HL-60/S4 treated with retinoic acid at 250 ng/mL for 4 days and 3 days (cell line): ENCODE results near the gene PAPSS2.
"Not testable (repeated sequence)": the region's sequence is repeated elsewhere in the genome, so short reads cannot be mapped to it uniquely, and the experiment has no call there.

ENCODE experiments used
- in situ Hi-C: fragments of 300-500 bp; cut with MboI; formaldehyde crosslinking; loops from 2 replicates; pipeline ENCODE4 v1.7.0; 2022; ENCODE audit warnings: low sequenced_read_pairs

Gene PAPSS2

DNA sequence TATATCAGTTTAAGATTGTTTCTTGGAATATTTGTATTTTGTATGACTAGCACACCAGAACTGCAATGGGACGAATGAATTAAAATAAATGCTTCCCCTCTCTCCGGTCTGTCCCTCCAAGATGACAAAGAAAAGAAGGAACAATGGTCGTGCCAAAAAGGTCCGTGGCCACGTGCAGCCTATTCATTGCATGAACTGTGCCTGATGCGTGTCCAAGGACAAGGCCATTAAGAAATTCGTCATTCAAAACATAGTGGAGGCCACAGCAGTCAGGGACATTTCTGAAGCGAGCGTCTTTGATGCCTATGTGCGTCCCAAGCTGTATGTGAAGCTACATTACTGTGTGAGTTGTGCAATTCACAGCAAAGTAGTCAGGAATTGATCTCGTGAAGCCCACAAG, 17.2 kb upstream of the PAPSS2 start:
- in situ Hi-C loops: no loop called here

DNA sequence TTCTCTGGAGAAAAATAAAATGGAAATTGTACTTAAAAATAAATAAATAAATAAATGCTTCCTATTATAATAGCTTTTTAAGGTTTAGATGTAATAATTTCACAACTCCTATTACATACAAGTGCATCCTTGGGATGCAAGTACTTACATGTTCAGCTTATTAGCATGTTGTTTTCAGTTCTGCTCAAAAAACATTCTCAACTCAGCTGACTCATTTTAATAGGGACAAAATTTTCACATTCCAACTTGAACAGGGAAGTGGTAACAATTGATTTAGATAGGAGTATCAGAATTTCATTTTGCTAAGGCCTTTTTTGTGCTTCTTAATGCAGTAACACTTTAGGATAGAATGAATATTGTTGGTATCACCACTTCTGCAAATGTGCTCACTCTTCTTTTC, 16.7 kb upstream of the PAPSS2 start:
- in situ Hi-C loops: no loop called here

DNA sequence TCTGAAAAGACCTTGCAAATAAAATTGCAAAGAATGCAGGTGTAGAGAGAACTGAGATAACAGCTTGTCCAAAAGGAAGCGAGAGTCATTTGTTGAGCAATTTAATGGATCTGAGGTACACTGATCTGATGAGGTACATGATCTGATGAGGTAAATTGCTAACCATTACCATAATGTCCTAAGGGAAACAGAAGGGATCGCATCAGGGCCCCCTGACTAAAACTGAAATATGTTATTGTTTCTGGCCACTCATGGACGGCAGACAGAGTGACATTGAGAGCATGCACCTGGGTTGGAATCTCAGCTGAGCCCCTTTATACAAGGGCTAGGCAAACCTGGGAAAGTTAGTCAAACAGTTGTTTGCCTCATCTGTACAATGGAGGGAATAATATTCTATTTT, 15.8 kb upstream of the PAPSS2 start:
- in situ Hi-C loops: no loop called here

DNA sequence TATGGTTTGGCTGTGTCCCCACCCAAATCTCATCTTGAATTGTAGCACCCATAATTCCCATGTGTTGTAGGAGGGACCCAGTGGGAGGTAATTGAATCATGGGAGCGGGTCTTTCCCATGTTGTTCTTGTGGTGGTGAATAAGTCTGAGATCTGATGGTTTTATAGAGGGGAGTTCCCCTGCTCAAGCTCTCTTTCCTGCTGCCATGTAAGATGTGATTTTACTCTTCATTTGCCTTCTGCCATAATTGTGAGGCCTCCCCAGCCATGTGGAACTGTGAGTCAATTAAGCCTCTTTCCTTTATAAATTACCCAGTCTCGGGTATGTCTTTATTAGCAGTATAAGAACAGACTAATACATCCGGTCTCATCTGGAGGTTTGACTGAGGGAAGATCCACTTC, 15.2 kb upstream of the PAPSS2 start:
- in situ Hi-C loops: not testable (repeated sequence)

DNA sequence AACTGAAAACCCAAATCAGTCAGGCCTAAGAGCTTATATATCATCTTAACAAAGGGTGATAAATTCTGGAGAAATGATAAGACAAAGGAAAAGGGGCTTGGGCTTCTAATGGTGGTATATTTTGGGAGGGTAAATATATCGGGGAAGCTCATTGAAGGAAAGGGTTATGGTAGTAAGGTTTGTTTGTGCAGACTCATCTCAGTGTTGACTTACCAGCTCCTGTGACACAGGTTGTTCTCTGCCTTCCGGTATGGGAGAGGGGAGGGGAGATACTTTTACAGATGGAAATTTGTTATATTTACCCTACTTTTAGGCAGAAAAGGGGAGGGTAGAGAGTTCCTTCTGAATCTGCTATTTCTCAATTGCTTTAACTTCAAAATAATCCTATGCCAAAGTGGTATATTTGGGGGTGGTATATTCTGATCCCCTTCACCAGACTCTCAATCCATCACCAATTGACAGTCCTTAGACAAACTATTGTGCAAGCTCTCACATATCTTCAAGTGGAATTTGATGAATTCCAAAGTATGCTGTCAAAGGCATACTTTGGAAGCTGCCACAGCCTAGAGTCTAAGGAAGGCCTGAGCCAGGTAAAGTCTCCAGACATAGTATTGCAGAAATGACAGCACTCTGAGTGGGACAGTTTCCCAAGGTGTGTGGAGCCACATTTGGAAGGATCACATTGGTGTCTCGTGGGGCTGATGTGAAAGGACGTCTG, 13.3 kb upstream of the PAPSS2 start:
- in situ Hi-C loops: no loop called here

DNA sequence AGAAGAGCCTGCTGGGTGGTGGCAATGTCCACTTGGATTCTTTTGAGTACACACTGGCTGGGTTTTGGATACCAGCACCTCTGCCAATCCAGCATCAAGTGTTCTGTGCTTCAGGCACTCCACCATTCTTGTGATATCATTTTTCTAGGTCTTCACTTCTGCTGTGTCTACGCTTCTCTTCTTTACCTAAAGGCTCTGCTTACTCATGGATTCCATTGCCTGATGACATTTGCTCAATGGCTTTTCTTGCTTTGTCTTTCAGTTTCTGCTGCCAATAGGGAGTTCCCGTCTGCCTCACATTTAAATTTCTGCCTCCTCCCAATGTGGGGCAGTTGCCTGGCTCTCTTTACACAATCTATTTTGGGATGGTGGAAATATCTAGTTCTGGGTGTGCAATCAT, 12.7 kb upstream of the PAPSS2 start:
- in situ Hi-C loops: no loop called here

DNA sequence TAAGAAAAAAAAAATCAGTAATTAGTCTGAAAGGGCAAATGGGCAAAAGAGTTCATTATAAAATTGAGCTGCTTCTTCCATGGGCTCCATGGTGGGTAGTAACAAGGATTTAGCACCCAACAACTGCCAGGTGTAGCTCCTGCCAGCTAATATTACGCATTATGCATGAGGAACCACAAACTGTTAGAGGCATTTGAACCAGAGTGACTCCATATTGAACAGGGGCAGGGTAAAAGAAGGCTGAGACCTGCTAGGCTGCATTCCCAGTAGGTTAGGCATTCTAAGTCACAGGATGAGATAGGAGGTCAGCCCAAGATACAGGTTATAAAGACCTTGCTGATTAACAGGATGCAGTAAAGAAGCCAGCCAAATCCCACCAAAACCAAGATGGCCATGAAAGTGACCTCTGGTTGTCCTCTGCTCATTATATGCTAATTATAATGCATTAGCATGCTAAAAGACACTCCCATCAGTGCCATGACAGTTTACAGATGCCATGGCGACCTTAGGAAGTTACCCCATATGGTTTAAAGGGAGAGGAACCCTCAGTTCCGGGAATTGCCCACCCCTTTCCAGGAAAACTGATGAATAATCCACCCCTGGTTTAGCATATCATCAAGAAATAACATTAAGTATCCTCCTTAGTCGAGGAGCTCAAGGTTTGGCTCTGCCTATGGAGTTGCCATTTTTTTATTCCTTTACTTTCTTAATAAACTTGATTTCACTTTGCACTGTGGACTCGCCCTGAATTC, 8.7 kb upstream of the PAPSS2 start:
- in situ Hi-C loops: no loop called here

DNA sequence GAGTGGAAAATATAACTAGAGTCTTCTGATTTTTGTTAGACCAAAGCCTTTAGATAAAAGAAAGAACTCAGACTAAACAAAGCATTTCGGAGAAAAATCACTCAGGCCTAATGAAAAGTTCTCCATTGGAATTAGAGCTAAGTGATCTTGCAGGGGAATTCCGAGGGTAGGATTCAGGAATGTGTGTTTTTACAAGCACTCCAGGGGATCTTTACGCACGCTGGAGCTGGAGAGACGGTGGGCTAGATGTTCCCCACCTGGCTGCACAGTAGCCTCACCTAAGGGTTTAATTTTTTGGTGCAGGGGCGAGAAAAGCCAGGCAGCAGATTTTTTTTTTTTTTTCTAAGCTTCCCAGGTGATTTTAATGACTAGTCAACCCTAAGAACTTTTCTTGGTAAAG, 7.9 kb upstream of the PAPSS2 start:
- in situ Hi-C loops: no loop called here

DNA sequence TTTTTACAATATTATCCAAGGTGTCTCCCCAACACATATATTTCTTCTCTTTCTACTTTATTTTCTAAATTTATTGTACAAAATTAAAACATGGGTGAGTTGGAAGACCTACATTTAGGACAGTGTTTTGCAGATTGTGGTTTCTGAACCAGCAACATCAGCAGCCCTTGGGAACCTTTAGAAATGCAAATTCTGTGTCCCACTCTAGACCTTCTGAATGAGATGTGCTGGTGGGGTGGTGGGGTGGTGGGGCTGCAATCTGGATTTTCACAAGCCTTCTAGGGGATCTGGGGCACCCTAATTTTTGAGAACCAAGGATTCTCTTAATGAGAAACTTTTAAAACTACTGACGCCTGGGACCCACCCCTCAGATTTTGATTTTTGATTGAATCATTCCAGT, 7.4 kb upstream of the PAPSS2 start:
- in situ Hi-C loops: no loop called here

DNA sequence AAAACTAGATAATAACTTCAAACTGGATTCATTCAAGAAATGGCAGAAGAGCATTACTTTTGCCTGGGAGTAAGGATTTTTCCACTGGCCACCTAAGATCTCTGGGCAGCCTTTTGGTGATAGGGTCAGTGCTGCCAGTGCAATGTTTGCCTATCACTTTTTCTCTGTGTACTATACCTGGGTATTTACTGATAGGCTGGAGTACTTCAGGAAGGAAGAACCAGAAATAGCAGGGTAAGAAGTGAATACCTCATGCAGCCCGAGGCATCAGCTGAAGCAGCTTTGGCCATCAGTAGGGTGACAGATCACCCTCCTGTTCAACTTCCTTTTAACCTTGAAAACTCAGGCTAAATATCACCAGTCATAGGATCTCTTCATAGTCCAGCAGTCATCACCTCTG, 5.5 kb upstream of the PAPSS2 start:
- in situ Hi-C loops: no loop called here

DNA sequence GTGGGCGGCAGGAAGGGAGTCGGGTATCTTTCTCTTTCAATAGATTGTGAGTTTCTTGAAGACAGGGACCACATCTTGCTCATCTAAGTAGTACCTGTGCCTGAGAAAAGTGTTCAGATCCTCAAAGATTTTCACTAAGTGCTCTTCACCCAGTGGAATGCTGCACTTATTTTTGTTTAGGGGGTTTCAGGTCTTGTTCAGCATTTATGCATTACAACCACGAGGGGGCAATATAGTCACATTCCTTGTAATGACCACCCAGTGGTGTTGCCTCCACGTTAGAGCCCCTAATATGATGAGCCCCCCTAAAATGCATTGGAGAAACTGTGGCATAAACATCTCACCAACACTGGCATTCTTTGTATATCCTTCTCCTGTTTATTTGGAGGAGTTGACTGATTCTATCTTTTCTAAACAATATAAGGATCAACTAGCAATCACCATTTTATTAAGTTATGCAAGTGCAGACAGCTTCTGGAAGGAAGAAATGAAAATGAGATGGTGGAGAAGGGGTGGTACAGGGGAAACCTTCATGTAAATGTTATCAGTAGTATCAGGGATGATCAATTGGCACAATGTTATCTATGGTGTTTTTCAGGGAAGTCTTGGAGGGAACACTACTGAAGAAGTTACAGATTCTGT, 3.1 kb upstream of the PAPSS2 start:
- in situ Hi-C loops: no loop called here

DNA sequence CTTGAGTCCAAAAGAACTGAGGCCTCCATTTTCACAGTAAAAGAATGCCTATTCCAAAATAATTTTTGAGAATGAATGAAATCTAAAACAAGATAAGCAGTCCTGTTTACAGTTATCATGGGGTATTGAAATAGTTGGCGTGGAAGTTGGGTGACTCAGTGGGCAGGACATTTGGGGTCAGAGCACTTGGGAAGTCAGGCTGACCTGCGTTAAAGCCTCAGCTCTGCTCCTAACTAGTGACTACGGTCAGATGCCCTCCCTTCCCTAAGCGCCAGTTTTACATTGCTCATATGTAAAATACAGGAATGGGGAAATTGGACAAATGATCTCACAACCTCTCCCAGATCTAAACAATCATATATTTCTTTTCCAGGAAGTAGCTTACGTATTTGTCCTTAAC, 2.3 kb upstream of the PAPSS2 start:
- in situ Hi-C loops: no loop called here

DNA sequence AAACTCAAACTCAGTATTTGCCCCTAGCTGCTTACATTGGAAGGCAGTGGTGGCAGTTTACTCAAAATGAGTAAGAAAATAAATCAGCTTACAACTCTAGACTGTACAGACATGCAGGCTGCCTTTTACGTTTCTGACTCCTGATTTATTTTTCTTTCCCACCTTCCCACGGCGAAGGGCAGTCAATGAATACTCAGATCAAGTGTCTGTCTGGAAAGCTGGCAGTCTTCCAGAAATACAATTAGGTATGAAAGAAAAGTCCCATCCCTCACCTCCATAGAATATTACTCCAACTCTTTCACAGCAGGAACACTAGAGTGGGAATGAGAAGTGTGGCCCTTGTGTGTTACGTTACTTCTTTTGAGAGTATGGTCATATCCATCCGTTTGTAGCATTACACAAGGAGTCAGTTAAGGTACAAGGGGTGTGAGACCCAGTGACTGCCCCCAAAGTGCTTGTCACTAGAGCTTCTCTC, 1.3 kb upstream of the PAPSS2 start:
- in situ Hi-C loops: no loop called here

DNA sequence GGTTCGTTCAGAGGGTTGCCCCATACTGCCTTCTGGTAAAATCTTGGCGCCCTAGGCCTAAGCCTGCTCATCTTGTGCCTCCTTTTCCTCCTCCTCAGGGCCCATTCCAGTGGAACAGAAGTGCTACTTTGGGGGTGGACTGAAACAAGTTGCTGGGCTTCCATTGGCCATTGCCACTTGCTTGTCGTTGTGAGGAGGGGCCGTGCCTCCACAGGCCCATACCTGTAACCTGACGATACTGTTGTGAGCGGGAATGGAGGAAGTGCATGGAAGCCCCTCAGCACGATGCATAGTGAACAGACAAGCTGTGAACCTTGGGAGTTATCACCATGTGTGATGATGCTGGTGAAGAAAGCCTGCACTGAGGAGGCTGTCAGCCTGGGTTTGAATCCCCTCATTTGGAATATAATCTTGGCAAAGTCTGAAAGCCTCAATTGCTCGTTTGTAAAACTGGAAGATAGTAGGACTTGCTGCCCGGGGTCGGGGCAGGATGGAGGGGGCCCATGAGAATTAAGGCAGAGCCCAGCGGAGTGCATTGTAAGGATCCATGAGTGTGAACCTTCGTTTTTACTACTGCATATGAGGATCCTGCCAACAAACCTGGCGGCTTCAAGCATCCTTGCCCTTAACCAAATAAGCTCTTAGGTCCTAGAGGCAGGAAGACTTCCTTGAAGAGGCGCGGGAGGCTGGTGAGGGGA, 671 bp upstream of the PAPSS2 start:
- in situ Hi-C loops: no loop called here

DNA sequence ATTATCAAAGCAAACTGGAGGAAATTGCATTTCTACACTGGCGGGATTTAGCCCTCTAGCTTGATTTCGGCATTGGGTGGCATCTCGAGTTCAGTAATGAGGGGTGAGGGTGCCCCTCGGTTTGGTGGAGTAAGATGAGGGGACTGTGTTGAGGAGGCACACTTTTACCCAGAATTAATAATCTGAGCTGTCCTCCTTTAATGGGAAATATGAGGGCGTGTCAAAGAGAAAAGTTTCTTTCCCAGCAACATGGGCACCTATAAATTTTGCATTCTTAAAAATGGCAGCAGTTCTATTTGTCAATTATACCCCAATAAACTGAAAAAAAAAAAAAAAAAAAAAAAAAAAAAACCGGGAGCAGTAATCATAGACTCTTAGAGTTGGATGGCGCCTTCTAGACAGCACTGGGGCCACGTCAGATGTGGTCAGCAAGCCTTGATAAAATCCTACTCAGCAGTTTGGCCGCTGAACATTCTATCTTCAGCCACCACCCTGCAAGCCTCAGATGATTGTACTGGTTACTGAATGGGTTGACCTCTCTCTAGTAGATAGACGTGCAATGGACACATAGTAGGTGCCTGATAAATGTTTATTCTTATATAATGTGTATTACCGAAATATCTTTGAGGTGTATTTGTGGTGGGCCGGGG, 931 bp downstream of the PAPSS2 start:
- in situ Hi-C loops: no loop called here

DNA sequence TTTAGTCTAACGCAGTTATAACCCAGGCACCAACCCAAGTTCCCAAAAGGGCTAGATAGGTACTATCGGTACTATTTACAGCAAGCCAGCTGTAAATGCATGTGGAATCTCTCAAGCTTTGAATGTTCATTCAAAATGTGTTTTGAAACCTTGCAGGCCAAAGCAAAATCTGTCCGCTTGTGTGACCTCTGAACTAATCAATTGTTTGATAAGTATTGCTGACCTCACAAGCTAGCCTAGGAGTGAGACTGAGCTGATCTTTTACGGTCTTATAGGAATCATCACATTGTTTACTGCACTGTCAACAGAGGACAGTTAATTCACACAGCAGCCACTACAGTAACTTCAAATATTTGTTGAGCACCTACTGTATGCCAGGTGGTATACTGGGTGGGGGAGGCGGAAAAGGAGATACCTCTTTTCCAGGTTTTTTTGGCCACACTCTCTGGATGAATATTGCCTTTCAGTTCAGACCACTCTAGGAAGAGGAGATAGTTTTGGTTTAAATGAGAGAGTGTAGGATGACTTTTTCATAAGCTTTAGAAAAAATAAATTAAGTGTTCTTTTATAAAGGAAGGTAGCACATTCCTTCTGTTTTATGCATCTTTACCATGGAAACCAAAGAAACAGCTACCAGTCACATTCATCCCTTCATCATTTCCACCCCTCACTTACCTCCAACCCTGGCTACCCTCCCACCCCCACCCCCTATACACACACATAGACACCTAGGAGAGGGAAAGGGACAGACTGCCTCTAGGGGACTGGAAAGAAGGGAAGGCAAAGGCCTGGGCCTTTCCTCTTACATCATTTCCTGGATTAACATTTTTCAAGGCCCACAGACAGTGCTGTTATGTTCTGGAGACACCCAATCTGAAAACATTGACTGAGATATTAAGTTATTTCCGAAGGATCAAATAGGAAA, 2.4 kb downstream of the PAPSS2 start:
- in situ Hi-C loops: no loop called here

DNA sequence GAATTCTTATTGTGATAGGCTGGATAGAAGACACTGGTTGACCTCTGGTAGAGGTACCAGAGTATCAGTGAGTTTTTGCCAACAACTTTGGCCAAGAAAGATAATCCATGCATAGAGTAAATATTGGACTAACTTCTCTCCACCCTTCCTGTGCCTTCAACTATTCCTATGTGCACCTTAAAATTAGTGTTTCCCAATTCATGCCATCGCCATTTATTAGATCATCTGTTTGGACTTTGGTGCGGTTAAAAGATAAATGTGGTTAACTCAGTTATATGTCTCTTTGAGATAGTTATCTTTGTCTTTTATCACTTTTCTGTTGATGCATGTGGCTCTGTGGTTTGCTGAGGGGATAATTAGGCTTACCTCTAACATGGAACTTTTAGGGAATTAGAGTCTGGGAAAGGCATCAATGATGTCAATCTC, 4.6 kb downstream of the PAPSS2 start:
- in situ Hi-C loops: no loop called here

DNA sequence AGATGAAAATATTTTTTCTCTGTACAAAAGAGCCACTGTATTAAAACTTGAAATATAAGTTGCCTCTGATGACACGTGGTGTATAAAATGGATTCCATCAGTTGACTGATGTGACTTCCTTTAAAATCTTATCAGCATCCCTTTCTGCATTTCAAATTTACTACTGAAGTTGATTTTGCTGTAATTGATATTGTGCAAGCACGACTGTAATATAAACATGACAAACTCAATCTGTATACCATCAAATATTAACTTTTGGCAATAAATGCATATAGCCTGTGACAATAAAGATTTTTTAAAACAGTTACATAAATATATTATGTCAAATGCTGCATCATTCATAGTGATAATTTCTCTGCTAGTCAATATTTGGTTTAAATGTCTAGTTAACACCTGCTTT, 7.8 kb downstream of the PAPSS2 start:
- in situ Hi-C loops: no loop called here

DNA sequence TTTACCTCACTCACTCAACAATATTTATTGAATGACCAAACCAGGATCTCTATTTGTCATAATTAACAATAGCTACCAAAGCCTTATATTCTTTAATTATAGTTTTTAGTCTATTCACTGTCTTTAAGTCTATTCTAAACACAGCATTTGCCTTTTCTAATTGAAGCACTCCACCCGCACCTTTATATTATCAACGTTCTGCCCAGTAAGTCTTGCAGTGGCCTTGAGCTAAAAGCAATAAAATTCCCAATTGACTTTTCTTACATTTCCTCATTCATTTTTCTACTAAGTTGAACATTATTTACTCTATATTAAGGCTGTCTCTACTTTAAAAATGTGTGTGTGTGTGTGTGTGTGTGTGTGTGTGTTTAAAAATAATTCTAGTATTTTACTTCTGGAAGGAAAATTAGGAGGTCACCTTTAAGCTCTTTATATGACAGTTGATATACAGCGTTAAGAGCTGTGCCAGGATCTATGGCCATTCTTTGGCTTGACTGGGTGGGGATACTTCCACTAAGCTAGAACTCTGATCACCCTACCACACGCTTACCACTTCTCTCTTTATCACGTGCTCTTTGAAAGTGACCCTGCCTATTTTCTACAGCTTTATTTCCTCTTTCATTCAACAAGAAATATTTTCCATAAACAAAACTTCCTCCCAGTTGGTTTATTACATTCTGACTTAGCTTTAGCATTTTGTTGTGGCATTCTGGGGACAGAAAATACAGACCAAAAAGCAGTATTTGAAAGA, 8.8 kb downstream of the PAPSS2 start:
- in situ Hi-C loops: no loop called here
